GM23248 (cell line): ENCODE results near the gene SIDT2. TPM values are rescaled to one million over a fixed set of nuclear protein-coding genes. Genes with fewer than 3 reads are reported as not detected.
"Not testable (repeated sequence)": the region's sequence is repeated elsewhere in the genome, so short reads cannot be mapped to it uniquely, and the experiment has no call there.

Source experiments
- DNase-seq: peaks from one replicate; pipeline ENCODE4 v3.0.0-alpha.2; 2015
- H2AFZ ChIP-seq: fragments of 200-600 bp; sonication (generic); 2 replicates; pipeline ENCODE4 v1.6.1; 2016; ENCODE audit warnings: antibody characterized with exemption
- H3F3A ChIP-seq: fragments of 200-600 bp; sonication (generic); 2 replicates; pipeline ENCODE4 v1.6.1; 2016; ENCODE audit warnings: mild to moderate bottlenecking, antibody characterized with exemption, mixed run types; ENCODE audit not compliant: insufficient read depth
- H3K27ac ChIP-seq: fragments of 200-600 bp; sonication (generic); 2 replicates; pipeline ENCODE4 v1.5.1; 2016; ENCODE audit warnings: mild to moderate bottlenecking
- H3K27me3 ChIP-seq: fragments of 200-600 bp; sonication (generic); replicated peaks from 2 replicates; pipeline ENCODE4 v1.6.1; 2016; ENCODE audit warnings: mild to moderate bottlenecking; ENCODE audit not compliant: insufficient read depth
- H3K36me3 ChIP-seq: fragments of 200-600 bp; sonication (generic); 2 replicates; pipeline ENCODE4 v1.6.1; 2016; ENCODE audit warnings: low read depth, mild to moderate bottlenecking
- H3K4me1 ChIP-seq: fragments of 200-600 bp; sonication (generic); 2 replicates; pipeline ENCODE4 v1.6.1; 2016; ENCODE audit warnings: mild to moderate bottlenecking; ENCODE audit not compliant: insufficient read depth
- H3K4me2 ChIP-seq: fragments of 200-600 bp; sonication (generic); one replicate; pipeline ENCODE4 v1.6.1; 2016; ENCODE audit warnings: mild to moderate bottlenecking; ENCODE audit not compliant: unreplicated experiment
- H3K4me3 ChIP-seq: fragments of 200-600 bp; sonication (generic); 2 replicates; pipeline ENCODE4 v1.5.1; 2016; ENCODE audit warnings: mild to moderate bottlenecking
- H3K79me2 ChIP-seq: fragments of 200-600 bp; sonication (generic); 2 replicates; pipeline ENCODE4 v1.6.1; 2016; ENCODE audit warnings: mild to moderate bottlenecking; ENCODE audit not compliant: insufficient read depth
- H3K9ac ChIP-seq: fragments of 200-600 bp; sonication (generic); 2 replicates; pipeline ENCODE4 v1.6.1; 2016; ENCODE audit warnings: mild to moderate bottlenecking
- H3K9me2 ChIP-seq: fragments of 200-600 bp; sonication (generic); 2 replicates; pipeline ENCODE4 v1.6.1; 2016; ENCODE audit warnings: mixed run types, mild to moderate bottlenecking, moderate library complexity; ENCODE audit not compliant: insufficient read depth
- H3K9me3 ChIP-seq: fragments of 200-600 bp; sonication (generic); one replicate; pipeline ENCODE4 v1.6.1; 2017; ENCODE audit warnings: low read depth
- H4K20me1 ChIP-seq: fragments of 200-600 bp; sonication (generic); 2 replicates; pipeline ENCODE4 v1.6.0; 2016; ENCODE audit not compliant: insufficient read depth
- EZH2 ChIP-seq: fragments of 200-600 bp; sonication (generic); IDR thresholded peaks from 2 replicates; pipeline ENCODE4 v1.6.1; 2018; ENCODE audit warnings: antibody characterized with exemption, mild to moderate bottlenecking; ENCODE audit not compliant: insufficient read depth, poor library complexity, severe bottlenecking
- EZH2phosphoT487 ChIP-seq: fragments of 200-600 bp; sonication (generic); IDR thresholded peaks from 2 replicates; pipeline ENCODE4 v1.6.1; 2018; ENCODE audit warnings: antibody characterized with exemption, moderate library complexity, mild to moderate bottlenecking, low read depth; ENCODE audit not compliant: insufficient read depth
- WGBS, 2 experiments: methylation state at CpG; one replicate each; pipeline ENCODE4 v1.1.6; 2015 to 2017; ENCODE audit warnings: low lambda C conversion rate in 2 of 2, low coverage in 1 of 2; ENCODE audit errors: missing lambda C conversion rate in 2 of 2; 5-methylcytosine and 5-hydroxymethylcytosine counted together
- in situ Hi-C: fragments of 300-500 bp; cut with MboI; formaldehyde crosslinking; loops from 2 replicates; pipeline ENCODE4 v1.15.0; 2020
- polyA plus RNA-seq: library from polyadenylated mRNA; unstranded; fragments of >200 nt; fragmentation: Nextera tagmentation; extraction: Ambion mirVana; gene quantifications from 2 replicates; pipeline ENCODE4 v1.2.1, GENCODE V29; 2016
- total RNA-seq: library from RNA; depleted of rRNA; stranded (reverse); fragments of >200 nt; shearing (Covaris generic); gene quantifications from 2 replicates; pipeline ENCODE4 v1.2.3, GENCODE V29; 2014

The SIDT2 gene
- total and polyA plus RNA-seq, 2 experiments from 2014 or later = 13.1 to 15.7 TPM

DNA sequence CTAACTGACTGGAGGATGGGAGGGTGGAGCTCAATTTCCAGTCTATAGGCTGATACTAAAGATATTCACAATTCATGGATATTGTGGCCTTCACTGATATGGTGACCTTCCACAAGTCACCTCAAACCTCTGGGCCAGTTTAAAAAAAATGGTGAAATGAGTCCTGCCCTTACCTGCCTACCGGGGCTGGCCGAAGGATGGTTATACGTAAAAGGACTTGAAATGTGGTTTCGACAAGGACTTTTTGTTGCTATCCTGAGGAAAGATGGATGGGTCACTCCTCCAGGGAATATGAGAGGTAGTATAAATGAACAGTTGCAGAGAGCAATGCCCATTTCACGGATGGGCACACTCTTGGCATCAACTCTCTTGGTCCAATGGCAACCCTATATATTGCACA lies 28.9 kb downstream of the SIDT2 start:
- H3K9me2 ChIP-seq, DNase-seq, H3K4me3 ChIP-seq, H3K27me3 ChIP-seq, H3K9me3 ChIP-seq, H4K20me1 ChIP-seq, H3K4me2 ChIP-seq, H3K4me1 ChIP-seq, in situ Hi-C loops, H3K9ac ChIP-seq, H2AFZ ChIP-seq, H3K27ac ChIP-seq: not testable (repeated sequence)
- Histone ChIP-seq H3K36me3 (peaks cover 12% of the 10 kb centered on the region), H3K79me2 (peaks cover 25% of the 10 kb centered on the region), H3F3A (peaks cover 59% of the 10 kb centered on the region)
- WGBS, 2 experiments = 82 to 85% methylated on average over 5 of the region's 5 CpGs

DNA sequence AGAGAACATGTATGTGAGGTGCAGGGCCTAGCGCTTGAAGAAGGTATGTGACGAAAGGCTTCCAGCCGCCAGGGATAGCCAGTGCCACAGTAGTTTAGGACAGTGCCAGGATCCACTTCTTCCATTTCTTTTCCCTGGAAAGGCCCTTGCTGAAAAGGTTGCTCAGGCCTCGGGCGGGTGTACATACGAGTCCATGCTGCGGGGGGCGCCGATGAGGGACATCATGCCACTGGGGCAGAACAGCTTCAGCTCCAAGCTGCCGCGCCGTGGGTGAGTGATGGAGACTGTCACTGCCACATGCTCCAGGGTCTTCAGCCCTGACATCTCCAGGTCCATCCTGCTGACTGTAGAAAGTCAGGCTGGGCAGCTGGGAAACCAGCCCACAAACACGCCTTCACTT lies 30.2 kb downstream of the SIDT2 start:
- in situ Hi-C loops, H3K9ac ChIP-seq, H3K4me1 ChIP-seq, H3K27me3 ChIP-seq, H3K9me3 ChIP-seq, H3K4me2 ChIP-seq, DNase-seq, H3K9me2 ChIP-seq, H2AFZ ChIP-seq, H3K4me3 ChIP-seq, H4K20me1 ChIP-seq, H3K27ac ChIP-seq: not testable (repeated sequence)
- WGBS, 2 experiments = 88 to 91% methylated on average over 9 to 10 of the region's 13 CpGs
- Histone ChIP-seq H3K36me3 (peaks cover 21% of the 10 kb centered on the region), H3F3A (peaks cover 47% of the 10 kb centered on the region), H3K79me2 (peaks cover 13% of the 10 kb centered on the region)

DNA sequence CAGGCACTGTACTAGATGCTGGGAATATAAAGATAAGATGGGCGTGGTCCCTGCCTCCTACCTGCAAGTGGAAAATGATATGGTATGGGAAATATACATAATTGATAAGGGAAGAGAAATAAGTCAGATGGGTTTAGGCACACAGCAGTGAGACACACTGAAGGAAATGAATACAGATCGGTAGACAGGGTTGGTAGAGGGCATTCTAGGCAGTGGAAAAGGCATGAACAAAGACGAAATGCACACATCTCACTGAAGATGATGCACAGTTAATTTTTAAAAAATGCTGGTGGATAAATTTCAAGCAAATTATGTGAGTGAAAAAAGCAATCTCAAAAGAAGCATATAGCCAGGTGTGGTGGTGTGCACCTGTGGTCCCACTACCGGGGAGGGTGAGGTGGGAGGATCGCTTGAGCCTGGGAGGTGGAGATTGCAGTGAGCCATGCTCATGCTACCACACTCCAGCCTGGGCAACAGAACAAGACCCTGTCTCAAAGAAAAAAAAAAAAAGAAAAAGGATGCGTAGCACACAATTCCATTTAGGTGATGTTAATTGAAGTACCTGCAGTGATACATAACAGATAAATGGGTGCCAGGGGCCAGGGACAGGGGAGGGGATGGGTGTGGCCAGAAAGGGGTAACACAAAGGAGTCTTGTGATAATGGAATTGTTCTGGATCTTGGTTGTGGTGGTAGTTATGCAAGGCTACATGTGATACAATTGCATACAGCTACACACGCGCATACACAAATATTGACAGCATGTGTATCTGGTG lies 31.0 kb downstream of the SIDT2 start:
- H3K79me2 ChIP-seq, DNase-seq, H3K4me2 ChIP-seq, H3K4me1 ChIP-seq, H2AFZ ChIP-seq, H3K9ac ChIP-seq, H3K4me3 ChIP-seq, H3K27me3 ChIP-seq, H3K9me2 ChIP-seq, H3K27ac ChIP-seq, H3K9me3 ChIP-seq, in situ Hi-C loops, H4K20me1 ChIP-seq: not testable (repeated sequence)
- Histone ChIP-seq H3K36me3 (peaks cover 19% of the 10 kb centered on the region), H3F3A (peaks cover 39% of the 10 kb centered on the region)
- WGBS, 2 experiments = 84 to 86% methylated on average over 8 of the region's 8 CpGs

DNA sequence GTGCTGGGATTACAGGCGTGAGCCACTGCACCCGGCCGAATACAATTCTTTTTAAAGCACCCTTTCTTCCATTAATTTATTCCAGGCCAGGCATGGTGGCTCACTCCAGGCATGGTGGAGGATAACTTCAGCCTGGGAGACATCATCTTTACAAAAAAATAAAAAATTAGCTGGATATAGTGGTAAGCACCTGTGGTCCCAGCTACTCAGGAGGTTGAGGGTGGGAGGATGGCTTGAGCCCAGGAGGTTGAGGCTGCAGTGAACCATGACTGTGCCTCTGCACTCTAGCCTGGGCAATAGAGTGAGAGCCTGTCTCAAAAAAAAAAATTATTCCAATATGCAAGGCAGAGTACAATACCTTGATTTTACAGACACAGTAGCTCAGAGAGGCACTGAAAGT lies 32.1 kb downstream of the SIDT2 start:
- no peak overlapping the region for H3K9ac ChIP-seq
- no peaks in the 10 kb centered on the region for H3K4me1 ChIP-seq
- WGBS, 2 experiments = 89 to 91% methylated on average over 3 of the region's 3 CpGs
- no peak overlapping the region for H2AFZ ChIP-seq
- no peaks in the 10 kb centered on the region for H3K79me2 ChIP-seq
- no peaks in the 10 kb centered on the region for H3K9me3 ChIP-seq
- DNase-seq = no peak
- peaks cover 15% of the 10 kb centered on the region; the same call in 1 of the 2 replicates for H3K36me3 ChIP-seq
- in situ Hi-C loops = no loop called here
- H3K4me2 ChIP-seq = no peak overlapping the region
- no peaks in the 10 kb centered on the region for H4K20me1 ChIP-seq
- no peak overlapping the region for H3K27ac ChIP-seq
- H3K4me3 ChIP-seq = no peak overlapping the region
- TF ChIP-seq EZH2phosphoT487 (no peak), EZH2 (no peak)
- no peaks in the 10 kb centered on the region for H3K27me3 ChIP-seq
- H3F3A ChIP-seq = peaks cover 28% of the 10 kb centered on the region
- no peaks in the 10 kb centered on the region for H3K9me2 ChIP-seq

DNA sequence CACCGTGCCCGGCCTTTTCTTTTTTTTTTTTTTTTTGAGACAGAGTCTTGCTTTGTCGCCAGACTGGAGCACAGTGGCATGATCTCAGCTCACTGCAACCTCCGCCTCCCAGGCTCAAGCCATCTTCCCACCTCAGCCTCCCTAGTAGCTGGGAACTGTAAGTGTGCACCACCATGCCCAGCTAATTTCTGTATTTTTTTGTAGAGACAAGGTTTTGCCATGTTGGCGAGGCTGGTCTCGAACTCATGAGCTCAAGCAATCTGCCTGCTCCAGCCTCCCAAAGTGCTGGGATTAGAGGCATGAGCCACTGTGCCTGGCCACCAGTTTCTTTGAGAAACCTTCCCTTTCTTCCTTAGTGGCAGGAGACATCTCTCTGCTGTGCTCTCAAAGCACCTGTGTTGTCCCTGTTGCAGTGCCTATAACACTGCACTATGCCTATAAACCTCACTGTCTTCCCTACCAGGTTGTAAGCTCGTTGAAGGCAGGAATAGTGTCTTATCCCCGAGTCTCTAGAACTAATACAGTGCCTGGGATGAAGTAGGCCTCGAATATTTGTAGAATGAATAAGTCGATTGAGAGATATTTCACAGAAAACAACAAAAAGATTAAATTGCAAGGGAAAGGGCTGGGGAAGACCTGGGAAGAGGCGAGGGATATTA lies 34.3 kb downstream of the SIDT2 start:
- Histone ChIP-seq H3K9ac (no peak overlapping the region), H3K27ac (no peak overlapping the region), H2AFZ (no peak overlapping the region), H3K4me2 (no peak overlapping the region), H3K36me3 (peaks cover 29% of the 10 kb centered on the region; the same call in 1 of the 2 replicates), H3K79me2 (no peaks in the 10 kb centered on the region), H3K4me3 (no peak overlapping the region), H3K4me1 (no peaks in the 10 kb centered on the region), H3K9me3 (no peaks in the 10 kb centered on the region), H3K27me3 (no peaks in the 10 kb centered on the region), H3K9me2 (no peaks in the 10 kb centered on the region), H4K20me1 (no peaks in the 10 kb centered on the region), H3F3A (peaks cover 28% of the 10 kb centered on the region)
- TF ChIP-seq EZH2 = no peak
- no peak for TF ChIP-seq EZH2phosphoT487
- DNase-seq = no peak
- in situ Hi-C loops = no loop called here
- WGBS, 2 experiments = 90 to 94% methylated on average over 11 of the region's 11 CpGs
